ENCODE data around the gene SCOC. TPM values are rescaled to one million over a fixed set of nuclear protein-coding genes. Genes with fewer than 3 reads are reported as not detected.

SCOC gene
- total and polyA plus RNA-seq, 9 of the 15 experiments (the other 6 are each of a cell fraction or from before 2014, with no cell fraction given), result 16.8 to 110 (median 46.7) TPM

DNA sequence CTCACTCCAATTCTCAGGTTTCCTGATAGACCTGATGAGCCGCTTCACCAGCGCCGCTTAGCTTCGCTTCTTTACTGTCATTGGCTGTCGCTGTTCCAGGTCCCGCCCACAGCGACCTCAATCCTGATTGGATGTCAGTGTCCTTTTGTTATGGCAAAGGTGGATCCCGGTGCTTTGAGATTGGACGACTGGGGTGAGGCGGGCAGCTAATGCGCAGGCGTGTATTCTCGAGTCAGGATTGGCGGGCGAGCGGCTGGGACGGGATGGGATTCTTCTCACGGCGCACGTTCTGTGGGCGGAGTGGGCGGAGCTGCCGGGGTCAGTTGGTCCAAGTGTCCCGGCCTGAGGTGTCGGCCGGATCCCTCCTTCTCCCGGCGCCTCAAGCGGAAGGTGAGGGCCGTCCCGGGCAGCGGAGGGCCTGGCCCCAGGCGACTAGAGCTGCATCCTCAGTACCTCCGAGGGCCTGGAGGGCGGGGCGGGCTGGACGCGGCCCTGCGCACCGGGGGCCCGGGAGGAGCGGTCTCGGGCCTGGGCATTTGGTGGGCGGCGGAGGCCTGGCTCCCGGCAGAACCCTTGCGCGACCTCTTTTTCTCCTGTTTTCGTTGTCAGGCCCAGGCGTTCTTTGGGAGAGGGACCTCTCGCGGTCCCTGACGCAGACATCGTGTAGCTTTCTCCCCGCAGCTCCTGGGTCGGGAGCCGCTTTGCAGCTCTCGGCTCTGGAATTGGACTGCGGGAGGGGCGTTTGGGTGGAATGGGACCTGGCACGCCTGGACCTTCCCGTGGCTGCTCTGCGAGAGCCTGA, at the start of gene SCOC (continued):
- TF ChIP-seq THRAP3 (IDR thresholded peaks at IDR 0.05; ENCODE audit: borderline replicate concordance) (no peak), PHF8 (IDR thresholded peaks at IDR 0.05; ENCODE audit: borderline replicate concordance, low read length) (peak; percentile 80; the same call in 1 of the 2 replicates), POLR2B (IDR thresholded peaks at IDR 0.05; ENCODE audit: low read depth, partially characterized antibody) (peak; percentile 3), ZFP30 (CRISPR knock-in tag; IDR thresholded peaks at IDR 0.05; ENCODE audit: borderline replicate concordance) (no peak), NFYB (IDR thresholded peaks at IDR 0.05; ENCODE audit: extremely low read depth, insufficient read length) (peak; percentile 74), NFIX (CRISPR knock-in tag; IDR thresholded peaks at IDR 0.05; ENCODE audit: low read depth) (no peak), RBFOX2 (IDR thresholded peaks at IDR 0.05; ENCODE audit: low read depth, low read length) (peak; percentile 91), HNRNPLL (IDR thresholded peaks at IDR 0.05; ENCODE audit: low read depth, low read length, poor library complexity, severe bottlenecking) (peak; percentile 58), CREM (IDR thresholded peaks at IDR 0.05; ENCODE audit: low read depth) (peak; percentile 47; the same call in 1 of the 2 replicates), ZNF644 (tag; IDR thresholded peaks at IDR 0.05; ENCODE audit: low read depth) (no peak), TBP (optimal IDR thresholded peaks at IDR 0.05; ENCODE audit: low read depth, low read length) (peak; percentile 45), PHF21A (IDR thresholded peaks at IDR 0.05; ENCODE audit: borderline replicate concordance, low read depth) (0 out of 2 replicates have a peak, but pooled peaks have one; percentile 18), ZFX (CRISPR knock-in tag; IDR thresholded peaks at IDR 0.05) (peak; percentile 90), POLR2G (IDR thresholded peaks at IDR 0.05; ENCODE audit: low read depth, low read length) (peak; percentile 89), ASH1L (IDR thresholded peaks at IDR 0.05; ENCODE audit: borderline replicate concordance, low read depth, partially characterized antibody) (peak; percentile 74), PML (IDR thresholded peaks at IDR 0.05; ENCODE audit: low read length) (peak; percentile 61; the same call in 1 of the 2 replicates), ZNF561 (CRISPR knock-in tag; conservative IDR thresholded peaks at IDR 0.05) (no peak), GABPA (tag; conservative IDR thresholded peaks at IDR 0.05; ENCODE audit: low read depth) (peak; percentile 43; the same call in 1 of the 2 replicates)
- TF ChIP-seq, protein P1, sequence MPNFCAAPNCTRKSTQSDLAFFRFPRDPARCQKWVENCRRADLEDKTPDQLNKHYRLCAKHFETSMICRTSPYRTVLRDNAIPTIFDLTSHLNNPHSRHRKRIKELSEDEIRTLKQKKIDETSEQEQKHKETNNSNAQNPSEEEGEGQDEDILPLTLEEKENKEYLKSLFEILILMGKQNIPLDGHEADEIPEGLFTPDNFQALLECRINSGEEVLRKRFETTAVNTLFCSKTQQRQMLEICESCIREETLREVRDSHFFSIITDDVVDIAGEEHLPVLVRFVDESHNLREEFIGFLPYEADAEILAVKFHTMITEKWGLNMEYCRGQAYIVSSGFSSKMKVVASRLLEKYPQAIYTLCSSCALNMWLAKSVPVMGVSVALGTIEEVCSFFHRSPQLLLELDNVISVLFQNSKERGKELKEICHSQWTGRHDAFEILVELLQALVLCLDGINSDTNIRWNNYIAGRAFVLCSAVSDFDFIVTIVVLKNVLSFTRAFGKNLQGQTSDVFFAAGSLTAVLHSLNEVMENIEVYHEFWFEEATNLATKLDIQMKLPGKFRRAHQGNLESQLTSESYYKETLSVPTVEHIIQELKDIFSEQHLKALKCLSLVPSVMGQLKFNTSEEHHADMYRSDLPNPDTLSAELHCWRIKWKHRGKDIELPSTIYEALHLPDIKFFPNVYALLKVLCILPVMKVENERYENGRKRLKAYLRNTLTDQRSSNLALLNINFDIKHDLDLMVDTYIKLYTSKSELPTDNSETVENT (CRISPR knock-in tag; IDR thresholded peaks at IDR 0.05), result peak; percentile 70; the same call in 1 of the 2 replicates
- TF ChIP-seq, protein P2, sequence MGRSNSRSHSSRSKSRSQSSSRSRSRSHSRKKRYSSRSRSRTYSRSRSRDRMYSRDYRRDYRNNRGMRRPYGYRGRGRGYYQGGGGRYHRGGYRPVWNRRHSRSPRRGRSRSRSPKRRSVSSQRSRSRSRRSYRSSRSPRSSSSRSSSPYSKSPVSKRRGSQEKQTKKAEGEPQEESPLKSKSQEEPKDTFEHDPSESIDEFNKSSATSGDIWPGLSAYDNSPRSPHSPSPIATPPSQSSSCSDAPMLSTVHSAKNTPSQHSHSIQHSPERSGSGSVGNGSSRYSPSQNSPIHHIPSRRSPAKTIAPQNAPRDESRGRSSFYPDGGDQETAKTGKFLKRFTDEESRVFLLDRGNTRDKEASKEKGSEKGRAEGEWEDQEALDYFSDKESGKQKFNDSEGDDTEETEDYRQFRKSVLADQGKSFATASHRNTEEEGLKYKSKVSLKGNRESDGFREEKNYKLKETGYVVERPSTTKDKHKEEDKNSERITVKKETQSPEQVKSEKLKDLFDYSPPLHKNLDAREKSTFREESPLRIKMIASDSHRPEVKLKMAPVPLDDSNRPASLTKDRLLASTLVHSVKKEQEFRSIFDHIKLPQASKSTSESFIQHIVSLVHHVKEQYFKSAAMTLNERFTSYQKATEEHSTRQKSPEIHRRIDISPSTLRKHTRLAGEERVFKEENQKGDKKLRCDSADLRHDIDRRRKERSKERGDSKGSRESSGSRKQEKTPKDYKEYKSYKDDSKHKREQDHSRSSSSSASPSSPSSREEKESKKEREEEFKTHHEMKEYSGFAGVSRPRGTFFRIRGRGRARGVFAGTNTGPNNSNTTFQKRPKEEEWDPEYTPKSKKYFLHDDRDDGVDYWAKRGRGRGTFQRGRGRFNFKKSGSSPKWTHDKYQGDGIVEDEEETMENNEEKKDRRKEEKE (IDR thresholded peaks at IDR 0.05; ENCODE audit: borderline replicate concordance in 1 of 2, control insufficient read depth in 1 of 2, low read depth in 2 of 2, low read length in 1 of 2), result no peak
